Esophagus muscularis mucosa (tissue), 4 donors: ENCODE measurements around the gene MIA3.

Source experiments
- EP300 ChIP-seq: sonication (generic); formaldehyde crosslinking; IDR thresholded peaks from one replicate; pipeline ENCODE4 v1.6.1; 2017; ENCODE audit warnings: antibody characterized with exemption
- POLR2A ChIP-seq: fragments of 450-650 bp; IDR thresholded peaks from one replicate; pipeline ENCODE4 v1.6.1; 2017; ENCODE audit warnings: antibody characterized with exemption, moderate library complexity, mild to moderate bottlenecking, low read depth
- POLR2AphosphoS5 ChIP-seq, 2 donors: sonication (generic); formaldehyde crosslinking; IDR thresholded peaks; one replicate each; pipeline ENCODE4 v1.6.1; 2017; ENCODE audit warnings: antibody characterized with exemption in 2 of 2
- TF ChIP-seq, protein P1 (sequence below), 3 experiments: fragments of 200-600 bp in 2 of 3; fragments of 450-650 bp in 1 of 3; sonication (generic) in 2 of 3; IDR thresholded peaks; one replicate each; pipeline ENCODE4 v1.5.1; 2017 to 2019; ENCODE audit warnings: antibody characterized with exemption in 3 of 3, mild to moderate bottlenecking in 2 of 3, moderate library complexity in 1 of 3

DNA sequence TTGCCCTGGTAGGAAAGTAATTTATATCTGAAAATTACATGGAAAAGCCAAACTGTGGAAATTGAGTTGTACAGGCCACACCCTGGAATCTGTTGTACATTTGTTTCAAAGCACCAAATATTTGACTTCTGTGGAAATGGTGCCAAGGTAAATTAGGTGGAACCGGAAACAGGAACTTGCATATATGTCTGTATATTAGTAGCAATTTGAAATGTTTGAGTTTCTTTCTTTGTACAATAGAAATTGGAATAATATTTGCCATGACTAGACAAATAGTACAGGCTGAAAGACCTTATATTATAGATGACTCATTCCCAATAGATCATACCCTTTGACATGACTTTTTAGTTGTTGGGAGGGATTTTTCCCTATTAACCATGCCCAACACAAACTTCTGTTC, 17.6 kb upstream of the MIA3 start:
- TF ChIP-seq POLR2A = no peak
- TF ChIP-seq, protein P1, sequence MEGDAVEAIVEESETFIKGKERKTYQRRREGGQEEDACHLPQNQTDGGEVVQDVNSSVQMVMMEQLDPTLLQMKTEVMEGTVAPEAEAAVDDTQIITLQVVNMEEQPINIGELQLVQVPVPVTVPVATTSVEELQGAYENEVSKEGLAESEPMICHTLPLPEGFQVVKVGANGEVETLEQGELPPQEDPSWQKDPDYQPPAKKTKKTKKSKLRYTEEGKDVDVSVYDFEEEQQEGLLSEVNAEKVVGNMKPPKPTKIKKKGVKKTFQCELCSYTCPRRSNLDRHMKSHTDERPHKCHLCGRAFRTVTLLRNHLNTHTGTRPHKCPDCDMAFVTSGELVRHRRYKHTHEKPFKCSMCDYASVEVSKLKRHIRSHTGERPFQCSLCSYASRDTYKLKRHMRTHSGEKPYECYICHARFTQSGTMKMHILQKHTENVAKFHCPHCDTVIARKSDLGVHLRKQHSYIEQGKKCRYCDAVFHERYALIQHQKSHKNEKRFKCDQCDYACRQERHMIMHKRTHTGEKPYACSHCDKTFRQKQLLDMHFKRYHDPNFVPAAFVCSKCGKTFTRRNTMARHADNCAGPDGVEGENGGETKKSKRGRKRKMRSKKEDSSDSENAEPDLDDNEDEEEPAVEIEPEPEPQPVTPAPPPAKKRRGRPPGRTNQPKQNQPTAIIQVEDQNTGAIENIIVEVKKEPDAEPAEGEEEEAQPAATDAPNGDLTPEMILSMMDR (IDR thresholded peaks at IDR 0.05) = no peak
- no peak for TF ChIP-seq POLR2AphosphoS5 (IDR thresholded peaks at IDR 0.05)
- TF ChIP-seq EP300 = no peak
